Trophoblast cell (in vitro differentiated cells and primary cell): ENCODE measurements around the gene ESM1.
"Not testable (repeated sequence)": the region's sequence is repeated elsewhere in the genome, so short reads cannot be mapped to it uniquely, and the experiment has no call there.

ENCODE experiments used
- DNase-seq, 2 donors: peaks; one replicate each; pipeline ENCODE4 v3.0.0-alpha.2; 2016
- H2AFZ ChIP-seq: 2 replicates; pipeline ENCODE4 v1.6.1; 2013; ENCODE audit warnings: low read length, moderate library complexity, mild to moderate bottlenecking; ENCODE audit not compliant: insufficient read depth, poor library complexity
- H2AK5ac ChIP-seq: 2 replicates; pipeline ENCODE4 v1.6.1; 2013; ENCODE audit warnings: mild to moderate bottlenecking, low read length
- H2BK120ac ChIP-seq: 2 replicates; pipeline ENCODE4 v1.6.1; 2013; ENCODE audit warnings: low read length, mild to moderate bottlenecking, moderate library complexity; ENCODE audit not compliant: insufficient read depth, poor library complexity
- H2BK12ac ChIP-seq: 2 replicates; pipeline ENCODE4 v1.6.1; 2013; ENCODE audit warnings: mild to moderate bottlenecking, low read length, moderate library complexity
- H2BK5ac ChIP-seq: 2 replicates; pipeline ENCODE4 v1.6.1; 2013; ENCODE audit warnings: low read length, low read depth, moderate library complexity, mild to moderate bottlenecking; ENCODE audit not compliant: poor library complexity
- H3K14ac ChIP-seq: 2 replicates; pipeline ENCODE4 v1.6.1; 2013; ENCODE audit warnings: mild to moderate bottlenecking, low read length
- H3K18ac ChIP-seq: 2 replicates; pipeline ENCODE4 v1.6.1; 2013; ENCODE audit warnings: mild to moderate bottlenecking, low read length
- H3K23ac ChIP-seq: 2 replicates; pipeline ENCODE4 v1.6.1; 2013; ENCODE audit warnings: low read length
- H3K27ac ChIP-seq: 2 replicates; pipeline ENCODE4 v1.5.1; 2013; ENCODE audit warnings: low read depth, mild to moderate bottlenecking, inconsistent platforms, low read length, moderate library complexity
- H3K27me3 ChIP-seq: 2 replicates; pipeline ENCODE4 v1.6.1; 2013; ENCODE audit warnings: inconsistent platforms, mild to moderate bottlenecking, low read length, moderate library complexity; ENCODE audit not compliant: insufficient read depth
- H3K36me3 ChIP-seq, 2 experiments: 1 replicate in 1 of 2; 2 replicates in 1 of 2; pipeline ENCODE4 v1.6.1; 2013; ENCODE audit warnings: low read length in 2 of 2, mild to moderate bottlenecking in 2 of 2, moderate library complexity in 1 of 2; ENCODE audit not compliant: insufficient read depth in 2 of 2, control insufficient read depth in 1 of 2
- H3K4ac ChIP-seq: 2 replicates; pipeline ENCODE4 v1.6.1; 2013; ENCODE audit warnings: low read depth, mild to moderate bottlenecking, low read length, moderate library complexity
- H3K4me1 ChIP-seq, 2 experiments: 1 replicate in 1 of 2; 2 replicates in 1 of 2; pipeline ENCODE4 v1.6.1; 2013; ENCODE audit warnings: low read length in 2 of 2, mild to moderate bottlenecking in 2 of 2, moderate library complexity in 1 of 2; ENCODE audit not compliant: insufficient read depth in 2 of 2, control insufficient read depth in 1 of 2
- H3K4me2 ChIP-seq: 2 replicates; pipeline ENCODE4 v1.6.1; 2013; ENCODE audit warnings: inconsistent platforms, mild to moderate bottlenecking, low read length, moderate library complexity
- H3K4me3 ChIP-seq: 2 replicates; pipeline ENCODE4 v1.5.1; 2013; ENCODE audit warnings: mild to moderate bottlenecking, low read depth, low read length, inconsistent platforms
- H3K79me1 ChIP-seq: one replicate; pipeline ENCODE4 v1.6.1; 2013; ENCODE audit warnings: low read length
- H3K79me2 ChIP-seq: 2 replicates; pipeline ENCODE4 v1.6.1; 2013; ENCODE audit warnings: low read length, mild to moderate bottlenecking; ENCODE audit not compliant: control insufficient read depth, insufficient read depth, poor library complexity
- H3K9ac ChIP-seq: 2 replicates; pipeline ENCODE4 v1.6.1; 2013; ENCODE audit warnings: mild to moderate bottlenecking, low read length
- H3K9me3 ChIP-seq: 2 replicates; pipeline ENCODE4 v1.6.1; 2013; ENCODE audit warnings: low read depth, mild to moderate bottlenecking, control low read depth, inconsistent platforms, low read length; ENCODE audit not compliant: insufficient read depth
- H4K12ac ChIP-seq: 2 replicates; pipeline ENCODE4 v1.6.1; 2013; ENCODE audit warnings: low read depth, mild to moderate bottlenecking, low read length, moderate library complexity
- H4K8ac ChIP-seq: 2 replicates; pipeline ENCODE4 v1.6.1; 2013; ENCODE audit warnings: low read depth, mild to moderate bottlenecking, low read length, moderate library complexity
- H4K91ac ChIP-seq: one replicate; pipeline ENCODE4 v1.6.1; 2013; ENCODE audit warnings: low read depth, mild to moderate bottlenecking, low read length, moderate library complexity
- WGBS: extraction: QIAGEN DNeasy Blood & Tissue Kit; methylation state at CpG from one replicate; pipeline ENCODE4 v1.1.7; 2013; ENCODE audit warnings: missing lambda C conversion rate; ENCODE audit not compliant: insufficient read length, insufficient coverage; ENCODE audit errors: extremely low coverage; 5-methylcytosine and 5-hydroxymethylcytosine counted together

ESM1 gene

GRCh38 chr5:55002166-55002565, 16.8 kb upstream of the ESM1 start:
- not testable (repeated sequence) for H2BK5ac ChIP-seq, H4K91ac ChIP-seq, H3K79me1 ChIP-seq, H2BK120ac ChIP-seq, H3K18ac ChIP-seq, H3K23ac ChIP-seq, H3K4me1 ChIP-seq, H2AFZ ChIP-seq, H3K27me3 ChIP-seq, H2AK5ac ChIP-seq, H3K27ac ChIP-seq, DNase-seq, H4K8ac ChIP-seq, H3K9me3 ChIP-seq, H3K9ac ChIP-seq, H2BK12ac ChIP-seq, H3K4me2 ChIP-seq, H3K79me2 ChIP-seq, H3K36me3 ChIP-seq, H3K4me3 ChIP-seq, H3K14ac ChIP-seq, H3K4ac ChIP-seq, H4K12ac ChIP-seq
- no CpG with 5 or more reads among the region's 2 CpGs for WGBS

DNA sequence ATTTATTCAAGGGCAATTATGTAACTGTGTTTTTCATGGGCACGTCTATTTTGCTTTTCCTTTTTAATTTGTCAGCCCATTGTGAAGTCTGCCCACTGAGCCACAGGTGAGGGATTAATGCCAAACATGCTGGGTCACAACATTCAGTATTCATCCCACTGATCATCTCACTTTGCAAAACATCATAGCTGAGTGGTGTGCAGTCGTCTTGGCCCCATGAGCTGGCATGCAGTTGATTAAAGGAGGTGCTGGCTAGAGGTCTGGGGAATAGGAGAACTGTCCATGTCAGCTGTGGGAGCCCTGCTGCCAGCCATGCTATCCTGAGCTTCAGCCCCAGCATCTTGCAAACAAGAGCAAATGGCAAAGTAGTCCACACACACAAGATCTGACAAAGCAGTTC, 11.7 kb upstream of the ESM1 start:
- DNase-seq, result no peak
- Histone ChIP-seq H4K12ac (no peak overlapping the region), H3K4ac (no peak overlapping the region), H4K91ac (no peak overlapping the region), H3K9me3 (no peaks in the 10 kb centered on the region), H3K4me2 (no peak overlapping the region), H2AK5ac (no peak overlapping the region), H3K23ac (no peak overlapping the region), H3K79me1 (no peaks in the 10 kb centered on the region), H2BK12ac (no peak overlapping the region), H3K27ac (no peak overlapping the region), H4K8ac (no peak overlapping the region), H3K18ac (no peak overlapping the region), H3K27me3 (no peaks in the 10 kb centered on the region), H3K9ac (no peak overlapping the region), H3K79me2 (no peaks in the 10 kb centered on the region), H2AFZ (no peak overlapping the region), H2BK120ac (no peak overlapping the region), H3K4me1 (no peaks in the 10 kb centered on the region), H3K14ac (no peak overlapping the region), H3K36me3 (no peaks in the 10 kb centered on the region), H2BK5ac (no peak overlapping the region), H3K4me3 (no peak overlapping the region)
- WGBS, result no CpG with 5 or more reads among the region's 2 CpGs

DNA sequence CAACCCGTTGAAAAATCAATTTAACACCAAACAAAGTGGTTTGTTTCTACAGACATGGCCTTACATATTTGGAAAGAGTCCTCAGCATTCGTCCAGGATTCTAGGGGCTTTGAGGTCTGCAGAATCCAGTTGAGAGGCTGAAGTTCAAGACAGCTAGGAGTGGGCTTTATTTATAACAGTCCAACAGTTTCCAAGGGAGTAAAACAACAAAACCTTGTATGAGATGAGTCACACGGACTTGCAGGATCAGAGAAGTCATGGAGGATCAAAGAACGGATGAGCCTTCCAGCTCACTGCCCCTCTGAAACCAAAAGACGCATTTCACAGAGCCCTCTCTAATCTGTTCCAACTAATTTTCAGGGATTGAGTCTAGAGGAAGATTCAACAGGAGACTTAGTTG, 11.1 kb upstream of the ESM1 start:
- Histone ChIP-seq H3K36me3 (no peaks in the 10 kb centered on the region), H2BK12ac (no peak overlapping the region), H3K4me1 (no peaks in the 10 kb centered on the region), H3K27me3 (no peaks in the 10 kb centered on the region), H3K4me2 (no peak overlapping the region), H3K4me3 (no peak overlapping the region), H4K91ac (no peak overlapping the region), H4K12ac (no peak overlapping the region), H2AFZ (no peak overlapping the region), H3K18ac (no peak overlapping the region), H2AK5ac (no peak overlapping the region), H3K14ac (no peak overlapping the region), H3K4ac (no peak overlapping the region), H4K8ac (no peak overlapping the region), H2BK5ac (no peak overlapping the region), H3K27ac (no peak overlapping the region), H3K79me1 (no peaks in the 10 kb centered on the region), H3K23ac (no peak overlapping the region), H3K9ac (no peak overlapping the region), H2BK120ac (no peak overlapping the region), H3K9me3 (no peaks in the 10 kb centered on the region), H3K79me2 (no peaks in the 10 kb centered on the region)
- no peak for DNase-seq
- WGBS, result no CpG with 5 or more reads among the region's 5 CpGs

DNA sequence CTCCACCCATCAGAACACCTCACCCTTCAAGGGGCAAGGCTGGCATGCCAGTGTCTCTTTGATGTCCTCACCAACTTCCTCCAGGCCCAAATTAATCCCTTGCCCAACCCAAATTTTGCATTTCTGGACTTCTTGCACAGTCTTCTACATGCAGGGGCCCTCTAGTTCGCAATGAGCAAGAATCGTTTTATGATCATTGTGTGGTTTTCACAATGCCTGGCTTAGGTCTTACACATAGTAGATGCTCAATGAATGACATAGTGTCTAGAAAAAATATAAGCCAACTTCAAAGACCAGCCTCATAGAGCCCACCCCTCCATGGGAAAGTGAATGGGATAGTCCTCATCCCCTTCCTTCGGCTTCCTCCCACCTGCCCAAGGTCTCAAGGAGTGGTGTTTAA, 9.8 kb upstream of the ESM1 start:
- Histone ChIP-seq H4K8ac (no peak overlapping the region), H2AK5ac (no peak overlapping the region), H3K27me3 (no peaks in the 10 kb centered on the region), H3K36me3 (no peaks in the 10 kb centered on the region), H3K9me3 (no peaks in the 10 kb centered on the region), H4K91ac (no peak overlapping the region), H2BK12ac (no peak overlapping the region), H3K23ac (no peak overlapping the region), H3K18ac (no peak overlapping the region), H3K9ac (no peak overlapping the region), H3K4ac (no peak overlapping the region), H3K4me2 (no peak overlapping the region), H3K79me2 (no peaks in the 10 kb centered on the region), H2BK120ac (no peak overlapping the region), H3K79me1 (no peaks in the 10 kb centered on the region), H2BK5ac (no peak overlapping the region), H3K14ac (no peak overlapping the region), H4K12ac (no peak overlapping the region), H3K4me3 (no peak overlapping the region), H3K4me1 (no peaks in the 10 kb centered on the region), H3K27ac (no peak overlapping the region), H2AFZ (no peak overlapping the region)
- WGBS, result no CpG with 5 or more reads among the region's 3 CpGs
- DNase-seq, result no peak
